Measurements from ENCODE around the gene PTPDC1. TPM values are rescaled to one million over a fixed set of nuclear protein-coding genes. Genes with fewer than 3 reads are reported as not detected.

Gene PTPDC1, protein sequence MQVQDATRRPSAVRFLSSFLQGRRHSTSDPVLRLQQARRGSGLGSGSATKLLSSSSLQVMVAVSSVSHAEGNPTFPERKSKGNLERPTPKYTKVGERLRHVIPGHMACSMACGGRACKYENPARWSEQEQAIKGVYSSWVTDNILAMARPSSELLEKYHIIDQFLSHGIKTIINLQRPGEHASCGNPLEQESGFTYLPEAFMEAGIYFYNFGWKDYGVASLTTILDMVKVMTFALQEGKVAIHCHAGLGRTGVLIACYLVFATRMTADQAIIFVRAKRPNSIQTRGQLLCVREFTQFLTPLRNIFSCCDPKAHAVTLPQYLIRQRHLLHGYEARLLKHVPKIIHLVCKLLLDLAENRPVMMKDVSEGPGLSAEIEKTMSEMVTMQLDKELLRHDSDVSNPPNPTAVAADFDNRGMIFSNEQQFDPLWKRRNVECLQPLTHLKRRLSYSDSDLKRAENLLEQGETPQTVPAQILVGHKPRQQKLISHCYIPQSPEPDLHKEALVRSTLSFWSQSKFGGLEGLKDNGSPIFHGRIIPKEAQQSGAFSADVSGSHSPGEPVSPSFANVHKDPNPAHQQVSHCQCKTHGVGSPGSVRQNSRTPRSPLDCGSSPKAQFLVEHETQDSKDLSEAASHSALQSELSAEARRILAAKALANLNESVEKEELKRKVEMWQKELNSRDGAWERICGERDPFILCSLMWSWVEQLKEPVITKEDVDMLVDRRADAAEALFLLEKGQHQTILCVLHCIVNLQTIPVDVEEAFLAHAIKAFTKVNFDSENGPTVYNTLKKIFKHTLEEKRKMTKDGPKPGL
- total RNA-seq (2022; extraction: Qiagen RNA extraction; ENCODE audit: low read depth), result 2.6 to 4.3 TPM (median 4.2 TPM) in 5 replicates

DNA sequence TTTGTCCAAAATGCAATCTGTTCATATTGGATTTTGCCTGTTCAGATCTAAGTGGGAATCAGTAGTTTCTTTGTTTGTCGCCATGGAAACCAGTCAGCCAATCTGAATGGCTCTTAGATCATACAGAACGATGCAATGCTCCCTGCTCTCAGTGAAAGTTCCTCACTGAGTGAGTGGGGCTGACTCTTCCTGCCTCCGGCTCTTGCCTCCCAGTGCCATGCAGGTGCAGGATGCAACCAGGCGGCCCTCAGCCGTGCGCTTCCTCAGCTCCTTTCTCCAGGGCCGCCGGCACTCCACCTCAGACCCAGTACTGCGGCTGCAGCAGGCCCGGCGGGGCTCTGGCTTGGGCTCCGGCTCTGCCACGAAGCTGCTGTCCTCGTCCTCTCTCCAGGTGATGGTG lies at the start of gene PTPDC1:
PTPDC1 (plus strand) TSS at position 151 of the 400 bp plus-strand sequence; CDS start at position 218, 67 bp downstream.

Other genes with a start within 250 kb of the PTPDC1 start
- 7.9 to 14.2 TPM (median 11.1 TPM) in 5 replicates for gene BARX1, start 129.1 kb upstream of the PTPDC1 start, total RNA-seq (2022; extraction: Qiagen RNA extraction; ENCODE audit: low read depth)
- gene ZNF169, start 174.8 kb downstream of the PTPDC1 start, total RNA-seq (2022; extraction: Qiagen RNA extraction; ENCODE audit: low read depth), result 1.4 to 2.4 TPM (median 1.7 TPM) in 5 replicates
- gene NUTM2F, start 244.2 kb downstream of the PTPDC1 start, total RNA-seq (2022; extraction: Qiagen RNA extraction; ENCODE audit: low read depth), result not detected in 5 replicates

Data from A549 treated with RU486 at 1 μM for 4 hours (cell line).